GM12878 (cell line): Measurements from ENCODE around the gene POLE2. TPM values are rescaled to one million over a fixed set of nuclear protein-coding genes. Genes with fewer than 3 reads are reported as not detected.

Experiments
- ATAC-seq: fragments of 200-7000 bp; cut with Tn5 transposase; 3 replicates; pipeline ENCODE4 v1.9.1; 2020; ENCODE audit warnings: mild to moderate bottlenecking, moderate library complexity
- BruUV-seq: library from RNA; stranded (reverse); fragments of 400-500 nt; replicated peaks from 2 replicates; lab custom pipeline; 2021; lab: Mats Ljungman, UMichigan
- CTCF ChIA-PET: fragments of 300-600 bp; sonication (Branson Sonifier 250); formaldehyde crosslinking; extraction: SDS; loops from one replicate; lab custom pipeline; 2021; ENCODE audit warnings: inconsistent platforms; lab: Yijun Ruan, JAX
- POLR2A ChIA-PET: fragments of 350-600 bp; formaldehyde crosslinking; extraction: SDS; loops from one replicate; lab custom pipeline; 2021; ENCODE audit warnings: inconsistent platforms; lab: Charles Lee
- RAD21 ChIA-PET: fragments of 300-600 bp; sonication (Branson Sonifier 250); formaldehyde crosslinking; loops from one replicate; lab custom pipeline; 2023; ENCODE audit warnings: antibody characterized with exemption; ENCODE audit not compliant: unreplicated experiment; lab: Charles Lee
- SMC1A ChIA-PET: fragments of 300-600 bp; sonication (Branson Sonifier 250); formaldehyde crosslinking; loops from one replicate; lab custom pipeline; 2023; ENCODE audit not compliant: unreplicated experiment, uncharacterized antibody; lab: Charles Lee
- DNase-seq: peaks from one replicate; pipeline ENCODE4 v3.0.0-alpha.2; 2011; ENCODE audit warnings: low read depth, low spot score
- FAIRE-seq: peaks from 3 replicates; lab custom pipeline; 2011; peaks lifted over from hg19 to GRCh38; lab: Jason Lieb, UNC
- H2AFZ ChIP-seq: 2 replicates; pipeline ENCODE4 v1.6.0; 2011; ENCODE audit warnings: low read depth, low read length, control low read depth; ENCODE audit not compliant: control insufficient read depth
- H3K27ac ChIP-seq: 2 replicates; pipeline ENCODE4 v1.5.1; 2011; ENCODE audit warnings: control low read depth; ENCODE audit not compliant: control insufficient read depth, insufficient read depth
- H3K27me3 ChIP-seq, 2 experiments: replicated peaks in 1 of 2; 2 replicates each; pipeline versions ENCODE4 v1.6.0 to v1.6.1; 2011; ENCODE audit warnings: low read length in 1 of 2; ENCODE audit not compliant: control insufficient read depth in 2 of 2, insufficient read depth in 2 of 2
- H3K36me3 ChIP-seq, 2 experiments: 2 replicates each; pipeline ENCODE4 v1.5.1; 2011; ENCODE audit warnings: low read length in 1 of 2; ENCODE audit not compliant: control insufficient read depth in 2 of 2, insufficient read depth in 2 of 2
- H3K4me1 ChIP-seq: 2 replicates; pipeline ENCODE4 v1.6.1; 2011; ENCODE audit warnings: mild to moderate bottlenecking, low read length, moderate library complexity, mixed read lengths; ENCODE audit not compliant: control insufficient read depth, insufficient read depth
- H3K4me2 ChIP-seq: 2 replicates; pipeline ENCODE4 v1.6.0; 2011; ENCODE audit warnings: control low read depth; ENCODE audit not compliant: control insufficient read depth, insufficient read depth
- H3K4me3 ChIP-seq: fragments of 200-600 bp; sonication (generic); 2 replicates; pipeline ENCODE4 v1.5.1; 2016
- H3K79me2 ChIP-seq: 2 replicates; pipeline ENCODE4 v1.6.0; 2011; ENCODE audit warnings: low read length; ENCODE audit not compliant: control insufficient read depth, insufficient read depth
- H3K9ac ChIP-seq: 2 replicates; pipeline ENCODE4 v1.8.0; 2011; ENCODE audit warnings: low read length, control low read depth, mixed read lengths; ENCODE audit not compliant: control insufficient read depth, insufficient read depth
- H3K9me3 ChIP-seq: replicated peaks from 3 replicates; pipeline ENCODE4 v1.5.1; 2011; ENCODE audit warnings: mild to moderate bottlenecking, low read length; ENCODE audit not compliant: control insufficient read depth, insufficient read depth
- H4K20me1 ChIP-seq: 2 replicates; pipeline ENCODE4 v1.6.0; 2011; ENCODE audit not compliant: control insufficient read depth, insufficient read depth
- CBX5 ChIP-seq: sonication (generic); IDR thresholded peaks from 2 replicates; pipeline ENCODE4 v1.6.1; 2016; ENCODE audit warnings: low read depth, moderate library complexity, mild to moderate bottlenecking, inconsistent platforms
- FOXM1 ChIP-seq: IDR thresholded peaks from 2 replicates; pipeline ENCODE4 v1.6.1; 2012; ENCODE audit warnings: low read depth, mild to moderate bottlenecking, inconsistent platforms, low read length, moderate library complexity
- KLF5 ChIP-seq: fragments of 450-650 bp; IDR thresholded peaks from 2 replicates; pipeline ENCODE4 v1.6.1; 2014; ENCODE audit warnings: mild to moderate bottlenecking; ENCODE audit not compliant: partially characterized antibody
- MYB ChIP-seq: fragments of 150-350 bp; IDR thresholded peaks from 2 replicates; pipeline ENCODE4 v1.6.1; 2014; ENCODE audit warnings: mild to moderate bottlenecking, low read depth, low read length, borderline replicate concordance
- NFXL1 ChIP-seq: fragments of 450-650 bp; IDR thresholded peaks from 2 replicates; pipeline ENCODE4 v1.6.1; 2017; ENCODE audit warnings: antibody characterized with exemption, mild to moderate bottlenecking, borderline replicate concordance
- SIX5 ChIP-seq: IDR thresholded peaks from 2 replicates; pipeline ENCODE4 v1.6.1; 2011; ENCODE audit warnings: mild to moderate bottlenecking, low read depth, low read length, moderate library complexity; ENCODE audit not compliant: severe bottlenecking
- SREBF2 ChIP-seq: IDR thresholded peaks from 2 replicates; pipeline ENCODE4 v1.6.1; 2012; ENCODE audit warnings: mild to moderate bottlenecking, low read length
- ZNF207 ChIP-seq: fragments of 450-650 bp; IDR thresholded peaks from 2 replicates; pipeline ENCODE4 v1.6.1; 2014; ENCODE audit warnings: antibody characterized with exemption, mild to moderate bottlenecking, borderline replicate concordance
- ZNF622 ChIP-seq: fragments of 450-650 bp; IDR thresholded peaks from 2 replicates; pipeline ENCODE4 v1.6.1; 2017; ENCODE audit warnings: mild to moderate bottlenecking, inconsistent platforms
- WGBS: methylation state at CpG from one replicate; pipeline ENCODE4 v1.1.6; 2016; ENCODE audit warnings: low lambda C conversion rate; ENCODE audit not compliant: insufficient replicate concordance, insufficient coverage; ENCODE audit errors: missing lambda C conversion rate; 5-methylcytosine and 5-hydroxymethylcytosine counted together
- in situ Hi-C: fragments of 300-500 bp; cut with MboI; formaldehyde crosslinking; loops from 9 replicates; pipeline ENCODE4 v1.14.3; 2018; ENCODE audit warnings: mixed read lengths
- intact Hi-C: fragments of 100-400 bp; cut with micrococcal nuclease; formaldehyde crosslinking; loops from one replicate; pipeline ENCODE4 v1.14.2; 2022; ENCODE audit not compliant: unreplicated experiment
- polyA plus RNA-seq, 11 experiments: library from polyadenylated mRNA; depleted of rRNA in 4 of 11; unstranded in 6 of 11; stranded (reverse) in 5 of 11; fragments of >200 nt; fragmentation: Nextera tagmentation in 4 of 11; fragmentation: Illumina TruSeq in 1 of 11; extraction: Ambion mirVana in 4 of 11; extraction: Trizol in 1 of 11; gene quantifications; 1 replicate in 1 of 11; 2 replicates in 10 of 11; pipeline versions ENCODE4 v1.2.1 to v1.2.3, GENCODE V29; 2011 to 2016; ENCODE audit warnings: inconsistent platforms in 2 of 11, missing spikeins in 2 of 11, low read depth in 1 of 11
- total RNA-seq, 4 experiments: library from RNA; depleted of rRNA in 3 of 4; stranded (reverse); fragments of >200 nt in 3 of 4; fragmentation: Illumina TruSeq in 1 of 4; extraction: Trizol in 1 of 4; gene quantifications; 2 replicates each; pipeline versions ENCODE4 v1.2.1 to v1.2.3, GENCODE V29; 2013 to 2021
- TF ChIP-seq, protein P1 (sequence below): fragments of 450-650 bp; formaldehyde crosslinking; IDR thresholded peaks from 2 replicates; pipeline ENCODE4 v1.4.0; 2022; ENCODE audit warnings: mild to moderate bottlenecking, moderate library complexity
- TF ChIP-seq, protein P2 (sequence below): fragments of 450-650 bp; IDR thresholded peaks from 2 replicates; pipeline ENCODE4 v1.6.1; 2018; ENCODE audit warnings: mild to moderate bottlenecking, low read depth, moderate library complexity; ENCODE audit not compliant: partially characterized antibody

Gene POLE2
- total and polyA plus RNA-seq, 10 of the 15 experiments (the other 5 are each of a cell fraction or from before 2014, with no cell fraction given) = 22.0 to 45.6 (median 38.8) TPM

DNA sequence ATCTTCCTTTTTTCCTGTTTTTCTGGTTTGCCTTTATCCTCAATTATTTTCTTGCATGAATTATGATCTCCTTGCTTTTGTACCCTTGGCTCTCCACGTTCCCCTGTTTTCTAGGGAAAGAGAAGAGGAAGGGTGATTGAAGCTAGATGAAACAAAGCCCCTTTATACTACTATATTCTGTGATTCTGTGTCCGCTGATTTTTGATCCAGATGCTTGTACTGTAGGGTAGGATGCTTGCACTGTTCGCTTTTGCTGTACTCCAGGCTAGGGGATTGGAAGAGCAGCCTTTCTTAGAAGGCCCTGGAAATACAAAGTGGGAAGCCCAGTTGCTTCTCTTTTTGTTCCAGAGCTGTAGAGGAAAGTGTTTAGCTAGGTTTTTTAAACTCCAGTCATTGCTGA is 44.9 kb upstream of the POLE2 start:
- H3K27ac ChIP-seq = no peak overlapping the region
- CTCF ChIA-PET = no interaction called here
- H3K4me3 ChIP-seq = no peak overlapping the region
- RAD21 ChIA-PET = no interaction called here
- WGBS = 67% methylated on average over 3 of the region's 3 CpGs
- H3K79me2 ChIP-seq = no peaks in the 10 kb centered on the region
- no peaks in the 10 kb centered on the region for H3K9me3 ChIP-seq
- no peak for DNase-seq
- POLR2A ChIA-PET = no interaction called here
- BruUV-seq = no TSS peak
- in situ Hi-C loops = no loop called here
- H3K4me1 ChIP-seq = no peaks in the 10 kb centered on the region
- H3K9ac ChIP-seq = no peak overlapping the region
- FAIRE-seq = no peak
- no peaks in the 10 kb centered on the region for H3K27me3 ChIP-seq
- no peaks in the 10 kb centered on the region for H4K20me1 ChIP-seq
- SMC1A ChIA-PET = no interaction called here
- H3K36me3 ChIP-seq = no peaks in the 10 kb centered on the region
- no peak overlapping the region for H3K4me2 ChIP-seq
- ATAC-seq = no peak
- intact Hi-C loops = no loop called here
- TF ChIP-seq, protein P1, sequence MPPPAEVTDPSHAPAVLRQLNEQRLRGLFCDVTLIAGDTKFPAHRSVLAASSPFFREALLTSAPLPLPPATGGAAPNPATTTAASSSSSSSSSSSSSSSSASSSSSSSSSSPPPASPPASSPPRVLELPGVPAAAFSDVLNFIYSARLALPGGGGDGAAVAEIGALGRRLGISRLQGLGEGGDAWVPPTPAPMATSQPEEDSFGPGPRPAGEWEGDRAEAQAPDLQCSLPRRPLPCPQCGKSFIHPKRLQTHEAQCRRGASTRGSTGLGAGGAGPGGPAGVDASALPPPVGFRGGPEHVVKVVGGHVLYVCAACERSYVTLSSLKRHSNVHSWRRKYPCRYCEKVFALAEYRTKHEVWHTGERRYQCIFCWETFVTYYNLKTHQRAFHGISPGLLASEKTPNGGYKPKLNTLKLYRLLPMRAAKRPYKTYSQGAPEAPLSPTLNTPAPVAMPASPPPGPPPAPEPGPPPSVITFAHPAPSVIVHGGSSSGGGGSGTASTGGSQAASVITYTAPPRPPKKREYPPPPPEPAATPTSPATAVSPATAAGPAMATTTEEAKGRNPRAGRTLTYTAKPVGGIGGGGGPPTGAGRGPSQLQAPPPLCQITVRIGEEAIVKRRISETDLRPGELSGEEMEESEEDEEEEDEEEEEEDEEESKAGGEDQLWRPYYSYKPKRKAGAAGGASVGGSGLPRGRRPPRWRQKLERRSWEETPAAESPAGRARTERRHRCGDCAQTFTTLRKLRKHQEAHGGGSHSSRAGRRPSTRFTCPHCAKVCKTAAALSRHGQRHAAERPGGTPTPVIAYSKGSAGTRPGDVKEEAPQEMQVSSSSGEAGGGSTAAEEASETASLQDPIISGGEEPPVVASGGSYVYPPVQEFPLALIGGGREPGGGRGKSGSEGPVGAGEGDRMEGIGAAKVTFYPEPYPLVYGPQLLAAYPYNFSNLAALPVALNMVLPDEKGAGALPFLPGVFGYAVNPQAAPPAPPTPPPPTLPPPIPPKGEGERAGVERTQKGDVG (CRISPR knock-in tag) = no peak
- TF ChIP-seq MYB = no peak
- TF ChIP-seq, protein P2, sequence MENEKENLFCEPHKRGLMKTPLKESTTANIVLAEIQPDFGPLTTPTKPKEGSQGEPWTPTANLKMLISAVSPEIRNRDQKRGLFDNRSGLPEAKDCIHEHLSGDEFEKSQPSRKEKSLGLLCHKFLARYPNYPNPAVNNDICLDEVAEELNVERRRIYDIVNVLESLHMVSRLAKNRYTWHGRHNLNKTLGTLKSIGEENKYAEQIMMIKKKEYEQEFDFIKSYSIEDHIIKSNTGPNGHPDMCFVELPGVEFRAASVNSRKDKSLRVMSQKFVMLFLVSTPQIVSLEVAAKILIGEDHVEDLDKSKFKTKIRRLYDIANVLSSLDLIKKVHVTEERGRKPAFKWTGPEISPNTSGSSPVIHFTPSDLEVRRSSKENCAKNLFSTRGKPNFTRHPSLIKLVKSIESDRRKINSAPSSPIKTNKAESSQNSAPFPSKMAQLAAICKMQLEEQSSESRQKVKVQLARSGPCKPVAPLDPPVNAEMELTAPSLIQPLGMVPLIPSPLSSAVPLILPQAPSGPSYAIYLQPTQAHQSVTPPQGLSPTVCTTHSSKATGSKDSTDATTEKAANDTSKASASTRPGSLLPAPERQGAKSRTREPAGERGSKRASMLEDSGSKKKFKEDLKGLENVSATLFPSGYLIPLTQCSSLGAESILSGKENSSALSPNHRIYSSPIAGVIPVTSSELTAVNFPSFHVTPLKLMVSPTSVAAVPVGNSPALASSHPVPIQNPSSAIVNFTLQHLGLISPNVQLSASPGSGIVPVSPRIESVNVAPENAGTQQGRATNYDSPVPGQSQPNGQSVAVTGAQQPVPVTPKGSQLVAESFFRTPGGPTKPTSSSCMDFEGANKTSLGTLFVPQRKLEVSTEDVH = no peak
- TF ChIP-seq KLF5 = no peak
- TF ChIP-seq CBX5 = no peak
- no peak for TF ChIP-seq SIX5
- no peak for TF ChIP-seq ZNF207
- TF ChIP-seq NFXL1 = no peak
- no peak for TF ChIP-seq ZNF622
- no peak for TF ChIP-seq FOXM1
- TF ChIP-seq SREBF2 = no peak
- H2AFZ ChIP-seq = no peak overlapping the region
